ENCODE results near the gene CEP131. TPM values are rescaled to one million over a fixed set of nuclear protein-coding genes. Genes with fewer than 3 reads are reported as not detected.

CEP131 gene
- total and polyA plus RNA-seq, 2 of the 8 experiments (the other 6 are each of a cell fraction or from before 2014, with no cell fraction given) = 5.9 to 23.2 TPM

DNA sequence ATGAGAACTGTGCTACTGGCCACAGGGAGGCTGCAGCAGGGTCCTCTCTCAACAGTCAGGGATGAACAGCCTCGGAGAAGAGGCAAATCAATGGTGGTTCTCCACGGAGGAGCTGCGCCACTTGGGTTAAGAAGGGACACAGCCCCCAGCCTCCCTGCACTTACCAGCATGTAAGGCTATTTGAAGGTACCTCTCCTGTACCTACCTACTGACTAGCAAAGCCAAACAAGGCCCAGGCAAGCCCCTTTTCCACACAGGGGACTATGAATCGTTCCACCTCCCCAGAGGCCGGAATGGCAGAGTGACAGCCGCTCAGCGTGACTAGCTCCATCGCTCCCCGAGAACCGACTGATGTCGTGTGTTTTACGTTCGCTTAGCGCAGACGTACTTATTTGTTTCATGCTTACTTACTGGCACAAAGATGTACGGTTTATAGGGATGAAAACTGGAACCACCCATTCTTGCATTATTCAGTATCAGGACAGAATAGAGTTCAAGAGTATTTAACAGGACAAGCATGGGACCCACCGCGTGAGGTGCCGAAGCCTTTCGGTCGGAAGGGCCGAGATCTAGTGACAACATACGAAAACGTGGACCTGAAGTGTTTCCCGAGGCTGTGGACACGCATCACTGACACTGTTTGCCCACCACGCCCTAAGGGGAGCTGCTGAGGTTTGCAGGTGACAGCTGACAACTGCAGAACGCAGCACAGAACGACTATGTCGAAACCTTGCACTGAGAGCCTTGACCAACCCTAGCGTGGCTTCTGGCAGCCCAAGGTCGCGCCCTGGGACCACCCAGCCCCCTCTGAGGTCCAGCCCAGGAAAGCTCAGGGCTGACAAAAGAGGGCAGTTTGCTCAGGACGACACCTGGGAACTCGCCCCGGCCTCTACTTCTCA is 15.1 kb upstream of the CEP131 start (continued):
- no peak for TF ChIP-seq TCF12 (IDR thresholded peaks at IDR 0.05; ENCODE audit: low read depth, low read length)
- TF ChIP-seq RAD21 (IDR thresholded peaks at IDR 0.05 in 1 of 2, conservative IDR thresholded peaks at IDR 0.05 in 1 of 2; ENCODE audit: low read depth in 2 of 2, low read length in 2 of 2) = no peak
- TF ChIP-seq SIRT6 (IDR thresholded peaks at IDR 0.05; ENCODE audit: low read length) = no peak
- no peak for TF ChIP-seq RBBP5 (IDR thresholded peaks at IDR 0.05; ENCODE audit: borderline replicate concordance, low read depth, low read length)
- no peak for TF ChIP-seq TEAD4 (IDR thresholded peaks at IDR 0.05; ENCODE audit: low read depth, low read length)
- TF ChIP-seq NRF1 (IDR thresholded peaks at IDR 0.05; ENCODE audit: low read depth, low read length) = no peak
- TF ChIP-seq BACH1 (IDR thresholded peaks at IDR 0.05; ENCODE audit: low read length) = no peak
- no peak for TF ChIP-seq CHD1 (IDR thresholded peaks at IDR 0.05; ENCODE audit: low read depth, low read length)

Measured in H1 (cell line).